Stimulated activated CD4-positive, alpha-beta T cell treated with anti-CD3 and anti-CD28 coated beads, Interleukin-4, amount 100 ng/mL, for 4 hours (primary cell): ENCODE results near the gene ZNF14.
"Not testable (repeated sequence)": the region's sequence is repeated elsewhere in the genome, so short reads cannot be mapped to it uniquely, and the experiment has no call there.

ENCODE experiments used
- DNase-seq, 2 experiments: peaks; one replicate each; pipeline ENCODE4 v3.0.0-alpha.2; 2020

The ZNF14 gene

GRCh38 chr19:19732579-19733501 lies at the start of gene ZNF14:
ZNF14 (minus strand) TSS chr19:19733112; CDS start chr19:19732958, 154 bp downstream.
- DNase-seq: peak; percentile 85 to 90

GRCh38 chr19:19781791-19782190 lies 48.9 kb upstream of the ZNF14 start:
- DNase-seq: not testable (repeated sequence)

GRCh38 chr19:19778666-19779065 lies 45.8 kb upstream of the ZNF14 start:
- no peak for DNase-seq

GRCh38 chr19:19777692-19778091 lies 44.8 kb upstream of the ZNF14 start:
- no peak for DNase-seq

- peak; percentile 84 to 91 for DNase-seq
These were observed 43.5 kb upstream of the ZNF14 start for GRCh38 chr19:19776206-19777008.

- DNase-seq: no peak
These were observed 42.9 kb upstream of the ZNF14 start for GRCh38 chr19:19775891-19776205.

- DNase-seq: no peak
These were observed 41.6 kb upstream of the ZNF14 start for GRCh38 chr19:19774354-19775033.

GRCh38 chr19:19771963-19772362 lies 39.1 kb upstream of the ZNF14 start:
- not testable (repeated sequence) for DNase-seq

- not testable (repeated sequence) for DNase-seq
These were observed 37.1 kb upstream of the ZNF14 start for GRCh38 chr19:19769971-19770370.

GRCh38 chr19:19758164-19758563 lies 25.3 kb upstream of the ZNF14 start:
- DNase-seq: no peak

GRCh38 chr19:19752760-19753403 lies 20.0 kb upstream of the ZNF14 start:
- DNase-seq: no peak

- no peak for DNase-seq
These were observed 18.9 kb upstream of the ZNF14 start for GRCh38 chr19:19751846-19752245.

GRCh38 chr19:19750842-19751790 lies 18.2 kb upstream of the ZNF14 start:
- DNase-seq: no peak

- DNase-seq: no peak
These were observed 17.3 kb upstream of the ZNF14 start for GRCh38 chr19:19749908-19750841.

GRCh38 chr19:19749117-19749907 lies 16.4 kb upstream of the ZNF14 start:
- DNase-seq: no peak

GRCh38 chr19:19748249-19748938 lies 15.5 kb upstream of the ZNF14 start:
- DNase-seq: no peak

- DNase-seq: no peak
These were observed 14.7 kb upstream of the ZNF14 start for GRCh38 chr19:19747357-19748220.
